H9 (cell line): ENCODE results near the gene KCNH4. TPM values are rescaled to one million over a fixed set of nuclear protein-coding genes. Genes with fewer than 3 reads are reported as not detected.
A peak's percentile ranks its signal among the peaks of the same experiment; 100 is the strongest.

Source experiments
- DNase-seq: peaks from one replicate; pipeline ENCODE4 v3.0.0-alpha.2; 2017
- H2AFZ ChIP-seq: one replicate; pipeline ENCODE4 v1.6.1; 2013; ENCODE audit warnings: mild to moderate bottlenecking, low read length, control low read depth, moderate library complexity
- H2AK5ac ChIP-seq: 2 replicates; pipeline ENCODE4 v1.6.1; 2013; ENCODE audit warnings: low read length, control low read depth, mixed read lengths; ENCODE audit not compliant: insufficient read length
- H2BK120ac ChIP-seq: one replicate; pipeline ENCODE4 v1.6.1; 2013; ENCODE audit warnings: low read depth, mild to moderate bottlenecking, low read length, control low read depth, inconsistent platforms; ENCODE audit not compliant: poor library complexity, severe bottlenecking
- H2BK12ac ChIP-seq: 2 replicates; pipeline ENCODE4 v1.6.1; 2013; ENCODE audit warnings: low read length, control low read depth, mixed read lengths, low read depth; ENCODE audit not compliant: insufficient read length
- H2BK15ac ChIP-seq: 2 replicates; pipeline ENCODE4 v1.6.1; 2013; ENCODE audit warnings: low read depth, low read length, control low read depth
- H2BK20ac ChIP-seq: one replicate; pipeline ENCODE4 v1.6.1; 2013; ENCODE audit warnings: low read depth, mild to moderate bottlenecking, low read length, control low read depth, inconsistent platforms; ENCODE audit not compliant: poor library complexity, severe bottlenecking
- H2BK5ac ChIP-seq: 2 replicates; pipeline ENCODE4 v1.6.1; 2013; ENCODE audit warnings: low read length, control low read depth, mixed read lengths; ENCODE audit not compliant: insufficient read length
- H3K14ac ChIP-seq: 2 replicates; pipeline ENCODE4 v1.6.1; 2013; ENCODE audit warnings: low read length, control low read depth; ENCODE audit not compliant: insufficient read depth
- H3K18ac ChIP-seq: 2 replicates; pipeline ENCODE4 v1.6.1; 2013; ENCODE audit warnings: low read depth, mild to moderate bottlenecking, mixed read lengths, low read length, control low read depth; ENCODE audit not compliant: insufficient read length
- H3K23ac ChIP-seq: 2 replicates; pipeline ENCODE4 v1.6.1; 2013; ENCODE audit warnings: low read length, control low read depth, mixed read lengths, low read depth; ENCODE audit not compliant: insufficient read length
- H3K23me2 ChIP-seq: 2 replicates; pipeline ENCODE4 v1.6.1; 2013; ENCODE audit warnings: low read depth, mild to moderate bottlenecking, mixed read lengths, low read length, control low read depth; ENCODE audit not compliant: insufficient read length, poor library complexity, severe bottlenecking
- H3K27ac ChIP-seq: 2 replicates; pipeline ENCODE4 v1.5.1; 2013; ENCODE audit warnings: low read length, control low read depth, mixed read lengths, low read depth; ENCODE audit not compliant: insufficient read length
- H3K27me3 ChIP-seq: 2 replicates; pipeline ENCODE4 v1.6.1; 2013; ENCODE audit warnings: low read length, control low read depth, inconsistent platforms; ENCODE audit not compliant: insufficient read depth
- H3K4ac ChIP-seq: 2 replicates; pipeline ENCODE4 v1.6.1; 2013; ENCODE audit warnings: low read depth, mild to moderate bottlenecking, control low read depth, inconsistent platforms, low read length, moderate library complexity
- H3K4me1 ChIP-seq: 2 replicates; pipeline ENCODE4 v1.6.1; 2013; ENCODE audit warnings: low read length, control low read depth, inconsistent platforms; ENCODE audit not compliant: insufficient read depth
- H3K4me2 ChIP-seq: 2 replicates; pipeline ENCODE4 v1.6.1; 2013; ENCODE audit warnings: low read length, control low read depth, mixed read lengths; ENCODE audit not compliant: insufficient read length, insufficient read depth
- H3K56ac ChIP-seq: 2 replicates; pipeline ENCODE4 v1.6.1; 2013; ENCODE audit warnings: low read depth, mild to moderate bottlenecking, mixed read lengths, low read length, control low read depth; ENCODE audit not compliant: insufficient read length
- H3K79me1 ChIP-seq: 2 replicates; pipeline ENCODE4 v1.6.1; 2013; ENCODE audit warnings: low read depth, mild to moderate bottlenecking, moderate library complexity, low read length, control low read depth, inconsistent platforms; ENCODE audit not compliant: insufficient read depth, poor library complexity, severe bottlenecking
- H3K79me2 ChIP-seq: 2 replicates; pipeline ENCODE4 v1.6.1; 2013; ENCODE audit warnings: low read length, control low read depth, inconsistent platforms; ENCODE audit not compliant: insufficient read depth
- H3K9ac ChIP-seq: 2 replicates; pipeline ENCODE4 v1.6.1; 2013; ENCODE audit warnings: low read length, control low read depth, mixed read lengths; ENCODE audit not compliant: insufficient read length; ENCODE audit errors: extremely low read depth
- H3K9me3 ChIP-seq: one replicate; pipeline ENCODE4 v1.6.1; 2013; ENCODE audit warnings: low read depth, low read length, inconsistent platforms; ENCODE audit not compliant: control insufficient read depth
- H3T11ph ChIP-seq: one replicate; pipeline ENCODE4 v1.6.1; 2013; ENCODE audit warnings: mild to moderate bottlenecking, low read length, control low read depth, inconsistent platforms
- H4K20me1 ChIP-seq: one replicate; pipeline ENCODE4 v1.6.1; 2013; ENCODE audit not compliant: control insufficient read depth, insufficient read length, insufficient read depth
- H4K5ac ChIP-seq: 2 replicates; pipeline ENCODE4 v1.6.1; 2013; ENCODE audit warnings: low read depth, mild to moderate bottlenecking, mixed read lengths, low read length, control low read depth; ENCODE audit not compliant: insufficient read length
- H4K8ac ChIP-seq: replicated peaks from 2 replicates; pipeline ENCODE4 v1.6.1; 2013; ENCODE audit warnings: low read length, control low read depth, mixed read lengths, low read depth; ENCODE audit not compliant: insufficient read length
- H4K91ac ChIP-seq: 2 replicates; pipeline ENCODE4 v1.6.1; 2013; ENCODE audit warnings: low read depth, mild to moderate bottlenecking, moderate library complexity, mixed read lengths, low read length, control low read depth; ENCODE audit not compliant: insufficient read length
- H3K27ac Mint-ChIP-seq, 3 experiments: 2 replicates in 2 of 3; 3 replicates in 1 of 3; pipeline ENCODE4 v1.8.0; 2020 to 2021; ENCODE audit warnings: mixed read lengths in 3 of 3, mild to moderate bottlenecking in 1 of 3, moderate library complexity in 1 of 3
- H3K27me3 Mint-ChIP-seq: 2 replicates; pipeline ENCODE4 v1.8.0; 2021; ENCODE audit warnings: low read depth, mild to moderate bottlenecking, moderate library complexity, mixed read lengths
- H3K36me3 Mint-ChIP-seq, 3 experiments: 2 replicates in 2 of 3; 3 replicates in 1 of 3; pipeline ENCODE4 v1.8.0; 2020 to 2021; ENCODE audit warnings: low read depth in 3 of 3, mixed read lengths in 3 of 3; ENCODE audit not compliant: insufficient read depth in 1 of 3
- H3K4me1 Mint-ChIP-seq, 2 experiments: 2 replicates each; pipeline ENCODE4 v1.8.0; 2020; ENCODE audit warnings: mixed read lengths in 2 of 2
- H3K4me3 Mint-ChIP-seq, 2 experiments: 2 replicates in 1 of 2; 3 replicates in 1 of 2; pipeline ENCODE4 v1.8.0; 2020 to 2021; ENCODE audit warnings: mild to moderate bottlenecking in 2 of 2, mixed read lengths in 2 of 2, moderate library complexity in 1 of 2
- H3K9me3 Mint-ChIP-seq, 2 experiments: 2 replicates in 1 of 2; 3 replicates in 1 of 2; pipeline ENCODE4 v1.8.0; 2020; ENCODE audit warnings: mild to moderate bottlenecking in 2 of 2, mixed read lengths in 2 of 2, moderate library complexity in 1 of 2
- WGBS: extraction: QIAGEN DNeasy Blood & Tissue Kit; methylation state at CpG from one replicate; pipeline ENCODE4 v1.1.7; 2013; ENCODE audit warnings: missing lambda C conversion rate, low lambda C conversion rate, mixed read lengths; ENCODE audit not compliant: insufficient read length; ENCODE audit errors: extremely low coverage; 5-methylcytosine and 5-hydroxymethylcytosine counted together
- total RNA-seq: library from RNA; stranded (reverse); gene quantifications from 2 replicates; pipeline ENCODE4 v1.2.1, GENCODE V29; 2021
- TF ChIP-seq, protein P1 (sequence below): fragments of 200-600 bp; sonication (generic); conservative IDR thresholded peaks from 3 replicates; pipeline ENCODE4 v1.8.0; 2021; ENCODE audit warnings: antibody characterized with exemption, mild to moderate bottlenecking

KCNH4 gene
- total RNA-seq, 1 experiment from 2014 or later = not detected

GRCh38 chr17:42135151-42135550 is 45.8 kb downstream of the KCNH4 start:
- Mint-ChIP-seq H3K4me1 (peaks cover 33 to 42% of the 10 kb centered on the region in 2 experiments), H3K27me3 (no peaks in the 10 kb centered on the region), H3K9me3 (no peaks in the 10 kb centered on the region), H3K27ac (peak overlapping the region in 2 of 3 experiments; percentile 60 to 90; a peak in 2 of 7 replicates), H3K36me3 (peaks cover 4 to 21% (median 6%) of the 10 kb centered on the region in 3 experiments; a peak in 5 of 7 replicates), H3K4me3 (no peak overlapping the region)
- no peaks in the 10 kb centered on the region for H3K23me2 ChIP-seq
- no peak overlapping the region for H4K5ac ChIP-seq
- H3K9ac ChIP-seq = no peak overlapping the region
- H3K23ac ChIP-seq = no peak overlapping the region
- WGBS = no CpG with 5 or more reads among the region's 6 CpGs
- H3K4me2 ChIP-seq = no peak overlapping the region
- H2BK5ac ChIP-seq = no peak overlapping the region
- no peak overlapping the region for H2BK15ac ChIP-seq
- H3K14ac ChIP-seq = no peak overlapping the region
- no peak overlapping the region for H4K91ac ChIP-seq
- H3K9me3 ChIP-seq = no peaks in the 10 kb centered on the region
- no peak overlapping the region for H2BK12ac ChIP-seq
- no peak overlapping the region for H3K18ac ChIP-seq
- no peaks in the 10 kb centered on the region for H3K27me3 ChIP-seq
- H2BK20ac ChIP-seq = no peak overlapping the region
- TF ChIP-seq, protein P1, sequence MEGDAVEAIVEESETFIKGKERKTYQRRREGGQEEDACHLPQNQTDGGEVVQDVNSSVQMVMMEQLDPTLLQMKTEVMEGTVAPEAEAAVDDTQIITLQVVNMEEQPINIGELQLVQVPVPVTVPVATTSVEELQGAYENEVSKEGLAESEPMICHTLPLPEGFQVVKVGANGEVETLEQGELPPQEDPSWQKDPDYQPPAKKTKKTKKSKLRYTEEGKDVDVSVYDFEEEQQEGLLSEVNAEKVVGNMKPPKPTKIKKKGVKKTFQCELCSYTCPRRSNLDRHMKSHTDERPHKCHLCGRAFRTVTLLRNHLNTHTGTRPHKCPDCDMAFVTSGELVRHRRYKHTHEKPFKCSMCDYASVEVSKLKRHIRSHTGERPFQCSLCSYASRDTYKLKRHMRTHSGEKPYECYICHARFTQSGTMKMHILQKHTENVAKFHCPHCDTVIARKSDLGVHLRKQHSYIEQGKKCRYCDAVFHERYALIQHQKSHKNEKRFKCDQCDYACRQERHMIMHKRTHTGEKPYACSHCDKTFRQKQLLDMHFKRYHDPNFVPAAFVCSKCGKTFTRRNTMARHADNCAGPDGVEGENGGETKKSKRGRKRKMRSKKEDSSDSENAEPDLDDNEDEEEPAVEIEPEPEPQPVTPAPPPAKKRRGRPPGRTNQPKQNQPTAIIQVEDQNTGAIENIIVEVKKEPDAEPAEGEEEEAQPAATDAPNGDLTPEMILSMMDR = no peak
- H3T11ph ChIP-seq = no peak overlapping the region
- H2BK120ac ChIP-seq = no peak overlapping the region
- peaks cover 5% of the 10 kb centered on the region; the same call in 1 of the 2 replicates for H3K4me1 ChIP-seq
- DNase-seq = no peak
- H3K4ac ChIP-seq = no peak overlapping the region
- H3K56ac ChIP-seq = no peak overlapping the region
- no peak overlapping the region for H2AK5ac ChIP-seq
- peaks cover 9% of the 10 kb centered on the region for H3K79me1 ChIP-seq
- no peak overlapping the region for H4K8ac ChIP-seq
- no peak overlapping the region for H2AFZ ChIP-seq
- no peak overlapping the region for H3K27ac ChIP-seq
- no peaks in the 10 kb centered on the region for H4K20me1 ChIP-seq
- H3K79me2 ChIP-seq = peaks cover 2% of the 10 kb centered on the region; the same call in 1 of the 2 replicates
